GM21423 (cell line): ENCODE results near the gene STX16.

Experiments
- ATAC-seq: cut with Tn5 transposase; IDR thresholded peaks from one replicate; pipeline ENCODE4 v1.9.1; 2021; ENCODE audit warnings: mild to moderate bottlenecking, moderate library complexity; ENCODE audit not compliant: unreplicated experiment

STX16 gene

GRCh38 chr20:58618351-58619076 is 32.6 kb upstream of the STX16 start:
- ATAC-seq: no peak

- ATAC-seq: no peak
Observed at GRCh38 chr20:58619077-58619863, 31.8 kb upstream of the STX16 start.

GRCh38 chr20:58619864-58620431 is 31.1 kb upstream of the STX16 start:
- ATAC-seq: no peak

GRCh38 chr20:58621906-58622548 is 29.1 kb upstream of the STX16 start:
- no peak for ATAC-seq

GRCh38 chr20:58622671-58623578 is 28.2 kb upstream of the STX16 start:
- ATAC-seq: no peak

- ATAC-seq: no peak
Observed at GRCh38 chr20:58623579-58624473, 27.3 kb upstream of the STX16 start.

- ATAC-seq: no peak
Observed at GRCh38 chr20:58624687-58625086, 26.4 kb upstream of the STX16 start.

GRCh38 chr20:58625585-58625984 is 25.5 kb upstream of the STX16 start:
- ATAC-seq: no peak

GRCh38 chr20:58626051-58626450 is 25.0 kb upstream of the STX16 start:
- no peak for ATAC-seq

- no peak for ATAC-seq
Observed at GRCh38 chr20:58627212-58628072, 23.6 kb upstream of the STX16 start.

GRCh38 chr20:58628491-58629214 is 22.4 kb upstream of the STX16 start:
- ATAC-seq: no peak

- ATAC-seq: no peak
Observed at GRCh38 chr20:58629215-58629580, 21.9 kb upstream of the STX16 start.

GRCh38 chr20:58630063-58630462 is 21.0 kb upstream of the STX16 start:
- no peak for ATAC-seq

GRCh38 chr20:58633161-58634053 is 17.7 kb upstream of the STX16 start:
- no peak for ATAC-seq

GRCh38 chr20:58634059-58634458 is 17.0 kb upstream of the STX16 start:
- ATAC-seq: no peak

- ATAC-seq: no peak
Observed at GRCh38 chr20:58634521-58635278, 16.4 kb upstream of the STX16 start.
